GM23248 (cell line): Measurements from ENCODE around the gene ITM2C. TPM values are rescaled to one million over a fixed set of nuclear protein-coding genes. Genes with fewer than 3 reads are reported as not detected.

Source experiments
- DNase-seq: peaks from one replicate; pipeline ENCODE4 v3.0.0-alpha.2; 2015
- H2AFZ ChIP-seq: fragments of 200-600 bp; sonication (generic); 2 replicates; pipeline ENCODE4 v1.6.1; 2016; ENCODE audit warnings: antibody characterized with exemption
- H3F3A ChIP-seq: fragments of 200-600 bp; sonication (generic); 2 replicates; pipeline ENCODE4 v1.6.1; 2016; ENCODE audit warnings: mild to moderate bottlenecking, antibody characterized with exemption, mixed run types; ENCODE audit not compliant: insufficient read depth
- H3K27ac ChIP-seq: fragments of 200-600 bp; sonication (generic); 2 replicates; pipeline ENCODE4 v1.5.1; 2016; ENCODE audit warnings: mild to moderate bottlenecking
- H3K27me3 ChIP-seq: fragments of 200-600 bp; sonication (generic); replicated peaks from 2 replicates; pipeline ENCODE4 v1.6.1; 2016; ENCODE audit warnings: mild to moderate bottlenecking; ENCODE audit not compliant: insufficient read depth
- H3K36me3 ChIP-seq: fragments of 200-600 bp; sonication (generic); 2 replicates; pipeline ENCODE4 v1.6.1; 2016; ENCODE audit warnings: low read depth, mild to moderate bottlenecking
- H3K4me1 ChIP-seq: fragments of 200-600 bp; sonication (generic); 2 replicates; pipeline ENCODE4 v1.6.1; 2016; ENCODE audit warnings: mild to moderate bottlenecking; ENCODE audit not compliant: insufficient read depth
- H3K4me2 ChIP-seq: fragments of 200-600 bp; sonication (generic); one replicate; pipeline ENCODE4 v1.6.1; 2016; ENCODE audit warnings: mild to moderate bottlenecking; ENCODE audit not compliant: unreplicated experiment
- H3K4me3 ChIP-seq: fragments of 200-600 bp; sonication (generic); 2 replicates; pipeline ENCODE4 v1.5.1; 2016; ENCODE audit warnings: mild to moderate bottlenecking
- H3K79me2 ChIP-seq: fragments of 200-600 bp; sonication (generic); 2 replicates; pipeline ENCODE4 v1.6.1; 2016; ENCODE audit warnings: mild to moderate bottlenecking; ENCODE audit not compliant: insufficient read depth
- H3K9ac ChIP-seq: fragments of 200-600 bp; sonication (generic); 2 replicates; pipeline ENCODE4 v1.6.1; 2016; ENCODE audit warnings: mild to moderate bottlenecking
- H3K9me2 ChIP-seq: fragments of 200-600 bp; sonication (generic); 2 replicates; pipeline ENCODE4 v1.6.1; 2016; ENCODE audit warnings: mixed run types, mild to moderate bottlenecking, moderate library complexity; ENCODE audit not compliant: insufficient read depth
- H3K9me3 ChIP-seq: fragments of 200-600 bp; sonication (generic); one replicate; pipeline ENCODE4 v1.6.1; 2017; ENCODE audit warnings: low read depth
- H4K20me1 ChIP-seq: fragments of 200-600 bp; sonication (generic); 2 replicates; pipeline ENCODE4 v1.6.0; 2016; ENCODE audit not compliant: insufficient read depth
- EZH2 ChIP-seq: fragments of 200-600 bp; sonication (generic); IDR thresholded peaks from 2 replicates; pipeline ENCODE4 v1.6.1; 2018; ENCODE audit warnings: antibody characterized with exemption, mild to moderate bottlenecking; ENCODE audit not compliant: insufficient read depth, poor library complexity, severe bottlenecking
- EZH2phosphoT487 ChIP-seq: fragments of 200-600 bp; sonication (generic); IDR thresholded peaks from 2 replicates; pipeline ENCODE4 v1.6.1; 2018; ENCODE audit warnings: antibody characterized with exemption, moderate library complexity, mild to moderate bottlenecking, low read depth; ENCODE audit not compliant: insufficient read depth
- WGBS, 2 experiments: methylation state at CpG; one replicate each; pipeline ENCODE4 v1.1.6; 2015 to 2017; ENCODE audit warnings: low lambda C conversion rate in 2 of 2, low coverage in 1 of 2; ENCODE audit errors: missing lambda C conversion rate in 2 of 2; 5-methylcytosine and 5-hydroxymethylcytosine counted together
- in situ Hi-C: fragments of 300-500 bp; cut with MboI; formaldehyde crosslinking; loops from 2 replicates; pipeline ENCODE4 v1.15.0; 2020
- polyA plus RNA-seq: library from polyadenylated mRNA; unstranded; fragments of >200 nt; fragmentation: Nextera tagmentation; extraction: Ambion mirVana; gene quantifications from 2 replicates; pipeline ENCODE4 v1.2.1, GENCODE V29; 2016
- total RNA-seq: library from RNA; depleted of rRNA; stranded (reverse); fragments of >200 nt; shearing (Covaris generic); gene quantifications from 2 replicates; pipeline ENCODE4 v1.2.3, GENCODE V29; 2014

The ITM2C gene
- total and polyA plus RNA-seq, 2 experiments from 2014 or later, result 38.9 to 47.3 TPM

DNA sequence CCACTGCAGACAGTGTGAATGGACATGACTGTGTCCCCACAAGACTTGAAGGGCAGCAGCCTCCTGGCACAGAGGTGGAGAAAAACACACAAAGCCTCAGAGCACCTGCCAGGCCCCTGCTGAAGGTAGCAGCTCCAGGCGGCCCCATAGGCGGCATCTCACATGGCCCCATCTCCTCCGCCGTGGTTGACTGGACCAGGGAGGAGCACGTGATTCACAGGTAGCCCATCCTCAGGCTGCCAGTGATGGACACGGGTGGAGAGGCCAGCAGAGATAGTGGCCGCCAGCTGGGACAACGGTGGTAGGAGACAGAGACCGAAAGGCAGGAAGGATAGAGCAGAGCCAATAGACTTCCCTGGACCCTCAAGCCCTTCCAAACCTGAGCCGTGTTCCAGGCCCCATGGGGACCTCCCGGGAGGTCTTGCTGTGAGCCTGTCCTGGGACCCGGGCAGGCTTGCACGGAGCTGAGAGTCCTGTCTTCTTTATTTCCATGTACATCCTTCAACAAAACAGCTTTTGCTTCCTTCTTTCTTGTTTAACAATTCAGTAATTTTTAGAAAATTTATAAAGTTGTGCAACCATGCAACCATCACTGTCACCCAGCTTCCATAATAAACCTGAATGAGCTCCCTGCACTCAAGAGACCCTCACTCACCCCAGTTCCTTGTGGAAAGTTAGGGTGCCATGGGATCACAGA, 33.4 kb downstream of the ITM2C start:
- Histone ChIP-seq H3K27ac (no peak overlapping the region), H3F3A (no peaks in the 10 kb centered on the region), H3K4me1 (no peaks in the 10 kb centered on the region), H3K4me3 (no peak overlapping the region), H3K4me2 (no peak overlapping the region), H3K27me3 (peaks cover 40% of the 10 kb centered on the region), H3K9me3 (no peaks in the 10 kb centered on the region), H3K9me2 (no peaks in the 10 kb centered on the region), H2AFZ (no peak overlapping the region), H4K20me1 (no peaks in the 10 kb centered on the region), H3K36me3 (no peaks in the 10 kb centered on the region), H3K9ac (no peak overlapping the region), H3K79me2 (no peaks in the 10 kb centered on the region)
- TF ChIP-seq EZH2 (no peak), EZH2phosphoT487 (no peak)
- DNase-seq, result no peak
- WGBS, 2 experiments, result 52 to 55% methylated on average over 13 of the region's 13 CpGs
- in situ Hi-C loops, result no loop called here

DNA sequence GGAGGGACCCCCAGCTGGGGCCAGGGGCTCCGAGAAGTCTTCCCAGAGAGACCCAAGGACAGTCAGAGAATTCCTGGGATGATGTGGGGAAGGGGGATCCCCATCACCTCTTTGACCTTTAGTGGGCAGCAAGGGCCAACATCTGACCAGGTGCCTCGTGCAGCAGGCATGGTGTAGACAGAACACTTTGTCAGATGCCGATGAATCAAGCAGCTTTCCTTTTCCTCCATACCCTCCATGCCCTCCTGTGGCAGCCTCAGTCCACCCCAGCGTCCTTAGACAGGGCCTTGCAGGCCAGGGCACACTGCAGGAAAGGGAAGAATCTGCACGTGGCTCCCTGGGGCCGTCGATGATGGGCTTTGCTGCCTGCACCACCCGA, 34.0 kb downstream of the ITM2C start:
- H3K4me2 ChIP-seq, result no peak overlapping the region
- 24% methylated on average over 8 of the region's 8 CpGs for WGBS, 2 experiments
- no peak overlapping the region for H3K9ac ChIP-seq
- H3K4me3 ChIP-seq, result no peak overlapping the region
- H3K4me1 ChIP-seq, result no peaks in the 10 kb centered on the region
- no peaks in the 10 kb centered on the region for H3K36me3 ChIP-seq
- DNase-seq, result no peak
- H3F3A ChIP-seq, result no peaks in the 10 kb centered on the region
- no peaks in the 10 kb centered on the region for H3K9me3 ChIP-seq
- no peak overlapping the region for H2AFZ ChIP-seq
- peaks cover 37% of the 10 kb centered on the region for H3K27me3 ChIP-seq
- no peaks in the 10 kb centered on the region for H4K20me1 ChIP-seq
- H3K27ac ChIP-seq, result no peak overlapping the region
- no peaks in the 10 kb centered on the region for H3K79me2 ChIP-seq
- TF ChIP-seq EZH2phosphoT487 (no peak), EZH2 (no peak)
- no peaks in the 10 kb centered on the region for H3K9me2 ChIP-seq
- in situ Hi-C loops, result no loop called here

GRCh38 chr2:230899287-230899686, 34.5 kb downstream of the ITM2C start:
- no peak for DNase-seq
- Histone ChIP-seq H3K27ac (no peak overlapping the region), H3K27me3 (peaks cover 37% of the 10 kb centered on the region), H3K36me3 (no peaks in the 10 kb centered on the region), H2AFZ (no peak overlapping the region), H3K9ac (no peak overlapping the region), H3K4me3 (no peak overlapping the region), H4K20me1 (no peaks in the 10 kb centered on the region), H3F3A (no peaks in the 10 kb centered on the region), H3K79me2 (no peaks in the 10 kb centered on the region), H3K4me2 (no peak overlapping the region), H3K9me3 (no peaks in the 10 kb centered on the region), H3K4me1 (no peaks in the 10 kb centered on the region), H3K9me2 (no peaks in the 10 kb centered on the region)
- TF ChIP-seq EZH2phosphoT487 (no peak), EZH2 (no peak)
- 7 to 12% methylated on average over 5 of the region's 5 CpGs for WGBS, 2 experiments
- in situ Hi-C loops, result no loop called here

DNA sequence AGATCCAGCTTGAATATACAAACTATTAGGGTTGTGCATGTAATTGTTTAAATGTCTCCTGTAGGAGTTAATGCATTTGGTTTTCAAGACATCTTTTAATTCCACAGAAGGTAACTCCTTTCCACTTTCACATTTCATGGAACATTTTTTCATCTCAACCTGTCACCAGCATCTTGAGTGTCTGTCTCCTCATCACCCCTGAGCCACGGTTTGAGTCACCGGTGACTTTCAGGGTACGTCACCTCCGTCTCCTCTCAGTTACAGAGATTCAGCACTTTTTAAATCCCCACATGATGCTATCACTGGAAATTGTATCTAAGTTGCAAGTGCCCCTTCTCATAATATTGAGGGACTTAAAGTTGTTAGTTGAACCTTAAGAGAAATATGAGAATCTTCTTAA, 35.0 kb downstream of the ITM2C start:
- no peaks in the 10 kb centered on the region for H3K9me2 ChIP-seq
- H2AFZ ChIP-seq, result no peak overlapping the region
- no peak overlapping the region for H3K9ac ChIP-seq
- H3K27ac ChIP-seq, result no peak overlapping the region
- in situ Hi-C loops, result no loop called here
- H3F3A ChIP-seq, result no peaks in the 10 kb centered on the region
- no peaks in the 10 kb centered on the region for H3K9me3 ChIP-seq
- no peaks in the 10 kb centered on the region for H3K4me1 ChIP-seq
- H3K27me3 ChIP-seq, result peaks cover 37% of the 10 kb centered on the region
- peak; percentile 22 for DNase-seq
- no peak for TF ChIP-seq EZH2phosphoT487
- TF ChIP-seq EZH2, result no peak
- 16 to 28% methylated on average over 4 of the region's 4 CpGs for WGBS, 2 experiments
- no peaks in the 10 kb centered on the region for H3K79me2 ChIP-seq
- H3K36me3 ChIP-seq, result no peaks in the 10 kb centered on the region
- no peak overlapping the region for H3K4me3 ChIP-seq
- H4K20me1 ChIP-seq, result no peaks in the 10 kb centered on the region
- no peak overlapping the region for H3K4me2 ChIP-seq
